ENCODE measurements around the gene RPLP2. TPM values are rescaled to one million over a fixed set of nuclear protein-coding genes. Genes with fewer than 3 reads are reported as not detected.

RPLP2 gene
- total RNA-seq, 1 donor from 2014 or later: 418 TPM

- no peak overlapping the region for H3K4me2 ChIP-seq
- no peak overlapping the region for H3K4me3 ChIP-seq
- H3K27me3 ChIP-seq: no peaks in the 10 kb centered on the region
- no peak for TF ChIP-seq EZH2 (IDR thresholded peaks at IDR 0.05)
- TF ChIP-seq EZH2phosphoT487 (IDR thresholded peaks at IDR 0.05): no peak
- TF ChIP-seq, protein P1, sequence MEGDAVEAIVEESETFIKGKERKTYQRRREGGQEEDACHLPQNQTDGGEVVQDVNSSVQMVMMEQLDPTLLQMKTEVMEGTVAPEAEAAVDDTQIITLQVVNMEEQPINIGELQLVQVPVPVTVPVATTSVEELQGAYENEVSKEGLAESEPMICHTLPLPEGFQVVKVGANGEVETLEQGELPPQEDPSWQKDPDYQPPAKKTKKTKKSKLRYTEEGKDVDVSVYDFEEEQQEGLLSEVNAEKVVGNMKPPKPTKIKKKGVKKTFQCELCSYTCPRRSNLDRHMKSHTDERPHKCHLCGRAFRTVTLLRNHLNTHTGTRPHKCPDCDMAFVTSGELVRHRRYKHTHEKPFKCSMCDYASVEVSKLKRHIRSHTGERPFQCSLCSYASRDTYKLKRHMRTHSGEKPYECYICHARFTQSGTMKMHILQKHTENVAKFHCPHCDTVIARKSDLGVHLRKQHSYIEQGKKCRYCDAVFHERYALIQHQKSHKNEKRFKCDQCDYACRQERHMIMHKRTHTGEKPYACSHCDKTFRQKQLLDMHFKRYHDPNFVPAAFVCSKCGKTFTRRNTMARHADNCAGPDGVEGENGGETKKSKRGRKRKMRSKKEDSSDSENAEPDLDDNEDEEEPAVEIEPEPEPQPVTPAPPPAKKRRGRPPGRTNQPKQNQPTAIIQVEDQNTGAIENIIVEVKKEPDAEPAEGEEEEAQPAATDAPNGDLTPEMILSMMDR (IDR thresholded peaks at IDR 0.05): no peak
- peaks cover 41% of the 10 kb centered on the region for H4K20me1 ChIP-seq (ENCODE audit: low read depth)
- Mint-ChIP-seq H3K4me1 (peaks cover 20% of the 10 kb centered on the region), H3K27ac (no peak overlapping the region), H3K4me3 (no peak overlapping the region), H3K9me3 (no peaks in the 10 kb centered on the region), H3K27me3 (ENCODE audit: insufficient read depth, low read depth) (peaks cover 7% of the 10 kb centered on the region), H3K36me3 (peaks cover 2% of the 10 kb centered on the region)
- H3K27ac ChIP-seq: no peak overlapping the region
- H3K9me3 ChIP-seq (ENCODE audit: low read depth): no peaks in the 10 kb centered on the region
- H3F3A ChIP-seq (ENCODE audit: low read depth): peaks cover 26% of the 10 kb centered on the region
- H3K79me2 ChIP-seq (ENCODE audit: low read depth): peaks cover 14% of the 10 kb centered on the region
- no peak overlapping the region for H3K9ac ChIP-seq
- no peak for DNase-seq (ENCODE audit: low spot score)
- no peaks in the 10 kb centered on the region for H3K36me3 ChIP-seq
- H2AFZ ChIP-seq (replicated peaks): no peak overlapping the region
- peaks cover 33% of the 10 kb centered on the region for H3K4me1 ChIP-seq
Measured at GRCh38 chr11:792873-793272, 16.9 kb upstream of the RPLP2 start.

DNA sequence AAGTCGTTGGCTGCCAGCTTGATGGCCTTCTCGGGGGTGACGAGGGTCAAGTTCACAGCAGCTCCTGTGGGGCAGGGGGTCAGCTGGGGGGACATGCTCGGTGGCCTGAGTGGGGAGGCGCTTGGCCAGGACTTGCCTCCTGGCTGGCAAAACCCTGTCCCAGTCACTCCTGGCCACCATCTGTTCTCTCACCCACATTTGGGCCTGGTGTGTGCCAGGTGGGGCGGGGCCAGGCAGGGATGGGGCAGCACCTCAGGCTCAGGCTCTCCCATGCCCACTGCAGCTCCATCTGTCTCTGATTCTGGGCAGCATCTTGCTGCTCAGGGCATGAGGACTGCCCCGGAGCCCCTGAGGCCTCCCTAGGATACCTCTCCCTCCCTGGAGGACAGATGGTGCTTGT lies 16.2 kb upstream of the RPLP2 start:
- no peak overlapping the region for H3K4me3 Mint-ChIP-seq
- H3K9ac ChIP-seq: no peak overlapping the region
- H3K27me3 Mint-ChIP-seq (ENCODE audit: insufficient read depth, low read depth): peaks cover 7% of the 10 kb centered on the region
- no peaks in the 10 kb centered on the region for H3K27me3 ChIP-seq
- H3K4me3 ChIP-seq: no peak overlapping the region
- H3K4me1 ChIP-seq: peaks cover 33% of the 10 kb centered on the region
- H3K9me3 Mint-ChIP-seq: no peaks in the 10 kb centered on the region
- H4K20me1 ChIP-seq (ENCODE audit: low read depth): peaks cover 43% of the 10 kb centered on the region
- H3K27ac ChIP-seq: no peak overlapping the region
- H3K4me1 Mint-ChIP-seq: peaks cover 20% of the 10 kb centered on the region
- H3K36me3 ChIP-seq: no peaks in the 10 kb centered on the region
- H3K9me3 ChIP-seq (ENCODE audit: low read depth): no peaks in the 10 kb centered on the region
- no peak overlapping the region for H2AFZ ChIP-seq (replicated peaks)
- H3K4me2 ChIP-seq: no peak overlapping the region
- H3F3A ChIP-seq (ENCODE audit: low read depth): peaks cover 26% of the 10 kb centered on the region
- DNase-seq (ENCODE audit: low spot score): no peak
- H3K27ac Mint-ChIP-seq: no peak overlapping the region
- H3K79me2 ChIP-seq (ENCODE audit: low read depth): peaks cover 14% of the 10 kb centered on the region
- H3K36me3 Mint-ChIP-seq: peaks cover 2% of the 10 kb centered on the region
- TF ChIP-seq EZH2phosphoT487 (IDR thresholded peaks at IDR 0.05) (no peak), EZH2 (IDR thresholded peaks at IDR 0.05) (no peak)
- TF ChIP-seq, protein P1 (IDR thresholded peaks at IDR 0.05): no peak

GRCh38 chr11:794013-794765 lies 15.6 kb upstream of the RPLP2 start:
- H4K20me1 ChIP-seq (ENCODE audit: low read depth): peaks cover 45% of the 10 kb centered on the region
- no peak for DNase-seq (ENCODE audit: low spot score)
- TF ChIP-seq, protein P1 (IDR thresholded peaks at IDR 0.05): no peak
- no peak for TF ChIP-seq EZH2 (IDR thresholded peaks at IDR 0.05)
- TF ChIP-seq EZH2phosphoT487 (IDR thresholded peaks at IDR 0.05): no peak
- H3F3A ChIP-seq (ENCODE audit: low read depth): peaks cover 26% of the 10 kb centered on the region
- H3K27ac ChIP-seq: no peak overlapping the region
- no peaks in the 10 kb centered on the region for H3K36me3 ChIP-seq
- H3K79me2 ChIP-seq (ENCODE audit: low read depth): peaks cover 14% of the 10 kb centered on the region
- no peaks in the 10 kb centered on the region for H3K9me3 Mint-ChIP-seq
- no peak overlapping the region for H3K9ac ChIP-seq
- no peak overlapping the region for H3K4me3 Mint-ChIP-seq
- no peaks in the 10 kb centered on the region for H3K27me3 ChIP-seq
- H3K36me3 Mint-ChIP-seq: peaks cover 2% of the 10 kb centered on the region
- no peak overlapping the region for H3K4me2 ChIP-seq
- H3K4me1 Mint-ChIP-seq: peaks cover 20% of the 10 kb centered on the region
- H3K4me3 ChIP-seq: no peak overlapping the region
- peaks cover 7% of the 10 kb centered on the region for H3K27me3 Mint-ChIP-seq (ENCODE audit: insufficient read depth, low read depth)
- H3K9me3 ChIP-seq (ENCODE audit: low read depth): no peaks in the 10 kb centered on the region
- H2AFZ ChIP-seq (replicated peaks): no peak overlapping the region
- no peak overlapping the region for H3K27ac Mint-ChIP-seq
- peaks cover 30% of the 10 kb centered on the region for H3K4me1 ChIP-seq

Measured in neural progenitor cell (in vitro differentiated cells).